Fibroblast of gingiva (primary cell): Measurements from ENCODE around the gene C1orf210.

Source experiments
- DNase-seq: peaks from one replicate; pipeline ENCODE4 v3.0.0-alpha.2; 2011; ENCODE audit warnings: low read depth

Gene C1orf210

DNA sequence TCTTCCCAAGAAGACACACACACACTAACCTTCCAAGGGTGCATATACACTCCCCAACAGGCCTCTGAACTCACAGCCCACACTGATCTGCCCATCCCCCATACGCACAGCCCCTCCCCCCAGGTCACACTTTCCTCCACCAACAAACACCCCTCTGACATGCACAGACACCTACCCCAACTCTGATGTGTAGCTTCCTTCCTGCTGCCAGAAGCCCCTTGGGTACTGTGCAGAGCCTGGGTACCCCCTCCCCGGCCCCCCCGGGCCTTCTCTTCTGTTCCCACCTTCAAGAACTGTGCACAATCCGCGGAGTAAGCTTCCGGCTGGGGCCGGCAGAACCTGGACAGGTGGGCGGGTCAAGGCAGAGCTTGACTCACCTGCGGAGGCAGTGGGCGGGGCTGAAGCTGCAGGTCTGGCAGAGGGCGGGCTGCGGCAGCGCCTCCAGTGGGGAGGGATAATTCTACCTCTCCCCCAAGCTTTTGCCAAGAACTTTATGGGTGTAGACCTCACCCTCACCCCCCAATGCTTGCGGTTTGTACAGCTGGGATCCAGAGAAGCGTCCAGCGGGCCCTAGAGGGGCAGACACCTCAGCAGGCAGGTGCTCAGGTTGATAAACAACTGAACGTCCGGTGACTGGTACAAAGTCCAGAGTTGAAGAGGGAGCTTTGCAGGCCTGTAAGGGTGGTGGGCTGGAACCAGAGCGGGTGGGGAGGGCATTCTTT, at the start of gene C1orf210:
Gene C1orf210 (minus strand): TSS at position 313 of the 722 bp plus-strand sequence. CDS start 2,311 bp downstream, outside the sequence.
- DNase-seq, result no peak

DNA sequence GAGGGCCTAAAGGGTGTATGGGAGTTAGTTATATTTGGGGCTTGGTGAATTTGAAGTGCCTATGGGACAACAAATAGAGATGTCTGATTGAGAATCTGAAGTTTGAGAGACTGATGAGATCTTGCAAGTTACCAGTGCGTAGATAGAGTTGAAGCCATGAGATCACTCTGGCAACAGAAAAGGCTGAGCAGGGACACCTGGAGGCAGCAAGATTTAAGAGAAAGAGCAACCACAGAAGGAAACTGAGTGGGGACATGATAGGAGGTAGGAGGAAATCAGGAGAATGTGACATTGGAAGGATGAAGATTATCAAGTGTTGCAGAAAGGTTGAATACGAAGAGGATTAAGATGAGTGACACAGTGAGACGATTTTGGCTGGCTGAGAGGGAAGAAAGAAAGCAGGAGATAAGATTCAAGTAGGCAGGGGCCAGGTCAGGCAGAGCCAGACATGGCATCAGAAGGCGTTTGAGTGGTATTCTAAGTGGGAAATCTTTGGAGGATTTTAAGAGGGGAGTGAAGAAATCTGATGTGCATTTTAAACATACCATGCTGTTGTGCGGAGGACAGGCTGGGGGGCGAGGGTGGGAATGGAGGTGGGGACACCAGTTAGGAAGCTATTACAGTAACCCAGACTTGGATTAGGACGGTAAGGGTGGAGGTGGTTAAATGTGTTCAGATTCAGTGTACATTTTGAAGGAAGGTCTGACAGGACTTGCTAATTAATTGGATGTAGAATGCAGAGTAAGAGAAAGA, 49.2 kb upstream of the C1orf210 start:
- DNase-seq, result no peak

DNA sequence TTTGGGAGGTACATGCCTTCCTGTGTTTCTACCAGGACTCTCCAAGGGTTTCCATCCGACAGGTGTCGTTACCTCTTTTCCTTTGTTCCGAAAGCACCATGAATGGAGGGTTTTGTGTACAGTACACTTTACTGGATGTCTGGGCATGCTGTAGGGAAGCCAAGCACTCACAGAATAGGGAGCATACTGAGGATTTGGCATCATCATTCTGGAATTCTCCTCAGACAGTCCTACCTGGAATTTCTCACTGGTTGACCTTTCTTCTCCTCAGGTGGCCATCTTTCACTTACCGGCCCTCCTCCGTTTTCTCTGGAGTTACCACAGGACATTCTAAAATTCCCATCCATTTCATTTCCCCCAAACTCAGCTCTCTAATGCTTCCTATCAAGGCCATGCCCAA, 46.3 kb upstream of the C1orf210 start:
- no peak for DNase-seq

DNA sequence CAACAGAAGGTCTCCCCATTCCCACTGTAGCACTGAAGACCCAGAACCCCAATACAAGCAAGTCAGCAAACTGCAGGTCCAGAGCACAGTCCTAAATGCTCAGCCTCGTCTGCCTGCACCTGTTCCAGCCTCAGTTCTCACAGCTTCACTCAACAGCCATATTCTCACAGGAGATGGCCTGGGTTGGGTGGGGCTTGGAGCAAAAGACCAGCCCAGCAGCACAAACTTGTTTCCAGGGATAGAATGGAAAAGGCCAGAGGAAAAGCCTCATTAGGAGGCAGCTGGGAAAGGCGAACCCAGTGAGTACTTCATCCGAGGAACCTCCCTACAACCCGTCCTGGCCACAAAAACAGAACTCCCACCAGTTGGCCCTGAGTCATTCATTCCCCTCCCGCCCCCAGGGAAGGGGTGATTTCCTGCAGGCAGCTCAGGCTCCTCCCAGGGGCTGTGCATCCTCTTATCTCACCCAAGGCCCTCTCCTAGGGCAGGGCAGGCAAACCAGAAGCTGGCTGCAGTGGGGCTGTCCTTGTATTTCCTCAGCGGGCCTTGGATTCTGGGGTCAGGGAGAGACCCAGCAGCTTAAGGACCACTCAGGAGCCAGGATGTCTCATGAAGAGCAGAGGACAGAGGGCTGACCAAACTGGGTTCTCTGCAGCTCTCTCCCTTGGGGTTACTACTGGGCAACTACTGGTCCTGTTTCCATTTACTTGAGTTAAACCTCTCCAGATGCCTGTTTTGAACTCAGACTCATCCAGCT, 44.8 kb upstream of the C1orf210 start:
- peak; percentile 45 for DNase-seq

DNA sequence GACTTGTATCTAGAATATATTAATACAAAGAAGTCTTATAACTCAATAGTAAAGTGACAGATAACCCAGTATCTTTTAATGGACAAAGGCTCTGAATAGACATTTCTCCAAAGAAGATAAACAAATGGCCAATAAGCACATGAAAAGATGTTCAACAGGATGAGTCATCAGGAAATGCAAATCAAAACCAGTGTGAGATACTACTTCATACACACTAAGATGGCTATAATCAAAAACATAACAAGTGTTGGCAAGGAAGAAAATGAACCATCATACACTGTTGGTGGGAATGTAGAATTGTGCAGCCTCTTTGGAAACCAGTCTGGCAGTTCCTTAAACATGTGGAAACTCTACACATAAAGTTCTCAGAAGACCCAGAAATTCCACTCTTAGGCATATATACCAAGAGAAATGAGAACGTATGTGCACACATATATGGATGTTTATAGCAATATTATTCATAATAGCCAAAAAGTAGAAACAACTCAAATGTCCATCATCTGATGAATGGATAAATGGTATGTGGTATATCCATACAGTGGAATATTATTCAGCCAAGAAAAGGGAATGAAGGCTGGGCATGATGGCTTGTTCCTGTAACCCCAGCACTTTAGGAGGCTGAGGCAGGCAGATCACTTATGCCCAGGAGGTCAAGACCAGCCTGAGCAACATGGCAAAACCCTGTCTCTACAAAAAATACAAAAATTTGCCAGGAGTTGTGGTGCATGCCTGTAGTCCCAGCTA, 42.3 kb upstream of the C1orf210 start:
- DNase-seq, result peak; percentile 84

DNA sequence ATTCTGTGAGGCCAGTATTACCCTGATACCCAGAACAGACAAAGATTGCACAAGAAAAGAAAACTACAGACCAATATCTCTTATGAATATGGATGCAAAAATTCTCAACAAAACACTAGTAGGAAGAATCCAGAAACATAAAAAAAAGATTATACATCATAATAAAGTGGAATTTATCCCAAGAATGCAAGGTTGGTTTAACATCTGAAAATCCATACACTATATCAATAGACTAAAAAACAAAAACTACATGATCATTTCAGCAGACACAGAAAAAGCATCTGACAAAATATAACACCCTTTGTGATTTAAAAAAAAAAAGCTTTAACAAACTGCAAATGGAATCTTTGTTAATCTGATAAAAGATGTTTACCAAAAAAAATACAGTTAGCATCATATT, 40.0 kb upstream of the C1orf210 start:
- DNase-seq, result no peak

DNA sequence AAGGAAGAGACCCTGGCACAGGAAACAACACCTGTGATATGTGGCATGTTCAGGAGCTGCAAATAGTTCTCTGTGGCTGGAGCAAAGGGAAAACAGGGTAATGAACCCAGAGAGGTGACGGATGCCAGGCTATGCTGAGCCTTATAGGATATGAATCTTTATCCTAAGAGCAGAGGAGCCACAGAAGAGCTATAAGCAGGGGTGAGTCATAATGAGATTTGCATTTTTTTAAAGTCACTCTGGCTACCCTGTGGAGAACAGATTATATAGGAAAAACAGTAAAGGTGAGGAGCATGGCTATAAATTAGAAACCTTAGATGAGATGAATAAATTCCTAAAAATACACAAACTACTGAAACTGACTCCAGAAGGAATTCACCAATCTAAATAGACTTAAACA, 39.4 kb upstream of the C1orf210 start:
- no peak for DNase-seq

DNA sequence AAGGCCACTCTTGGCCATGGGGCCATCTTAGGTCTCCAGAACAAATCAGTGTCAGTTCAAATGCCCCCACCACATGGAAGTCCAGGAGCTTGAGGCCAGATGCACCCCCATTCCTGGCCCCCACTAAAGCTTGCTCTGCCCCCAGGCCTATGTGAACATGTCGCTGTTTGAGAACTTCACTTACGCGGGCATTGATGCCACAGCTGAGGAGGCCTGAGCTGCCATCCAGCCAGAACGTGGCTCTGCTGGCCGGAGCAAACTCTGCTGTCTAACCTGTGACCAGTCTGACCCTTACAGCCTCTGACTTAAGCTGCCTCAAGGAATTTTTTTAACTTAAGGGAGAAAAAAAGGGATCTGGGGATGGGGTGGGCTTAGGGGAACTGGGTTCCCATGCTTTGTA, 37.1 kb upstream of the C1orf210 start:
- DNase-seq, result no peak

DNA sequence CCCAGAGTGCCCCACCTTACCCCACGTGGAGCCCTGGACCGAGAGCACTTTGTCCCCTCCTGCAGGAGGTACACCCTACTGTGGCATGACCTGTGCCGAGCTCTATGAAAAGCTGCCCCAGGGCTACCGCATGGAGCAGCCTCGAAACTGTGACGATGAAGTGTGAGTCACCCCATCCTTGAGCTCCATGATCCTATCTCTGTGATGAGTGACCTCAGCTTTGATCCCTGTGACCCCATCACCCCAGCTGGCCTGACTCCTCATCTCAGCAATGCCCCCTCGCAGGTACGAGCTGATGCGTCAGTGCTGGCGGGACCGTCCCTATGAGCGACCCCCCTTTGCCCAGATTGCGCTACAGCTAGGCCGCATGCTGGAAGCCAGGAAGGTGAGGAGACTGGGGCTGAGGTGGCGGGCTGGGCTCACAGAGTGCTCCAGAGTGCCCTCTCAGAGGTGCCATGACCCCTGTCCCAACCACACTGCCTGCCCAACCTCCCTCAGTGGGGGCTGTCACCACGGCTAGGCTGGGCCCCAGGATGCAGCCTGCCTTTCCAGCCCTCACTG, 36.0 kb upstream of the C1orf210 start:
- no peak for DNase-seq

DNA sequence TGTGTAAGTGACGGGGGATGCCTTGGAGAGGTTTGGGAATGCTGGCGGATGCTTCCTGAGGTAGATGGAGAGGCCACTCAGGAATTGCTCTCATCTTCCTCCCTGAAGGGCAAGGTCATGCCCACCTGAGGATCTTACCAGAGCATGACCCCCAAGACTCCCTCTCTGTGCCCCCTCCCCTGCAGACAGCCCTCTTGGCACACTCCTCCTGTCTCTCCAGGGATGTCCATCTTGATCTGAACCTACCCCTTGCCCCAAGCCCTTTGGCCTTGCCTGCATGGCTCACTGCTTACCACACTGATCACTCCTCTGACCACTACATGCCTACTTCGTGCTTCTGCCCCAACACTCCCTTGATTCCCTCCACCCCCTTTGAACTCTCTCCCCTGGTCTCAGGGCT, 34.4 kb upstream of the C1orf210 start:
- no peak for DNase-seq

DNA sequence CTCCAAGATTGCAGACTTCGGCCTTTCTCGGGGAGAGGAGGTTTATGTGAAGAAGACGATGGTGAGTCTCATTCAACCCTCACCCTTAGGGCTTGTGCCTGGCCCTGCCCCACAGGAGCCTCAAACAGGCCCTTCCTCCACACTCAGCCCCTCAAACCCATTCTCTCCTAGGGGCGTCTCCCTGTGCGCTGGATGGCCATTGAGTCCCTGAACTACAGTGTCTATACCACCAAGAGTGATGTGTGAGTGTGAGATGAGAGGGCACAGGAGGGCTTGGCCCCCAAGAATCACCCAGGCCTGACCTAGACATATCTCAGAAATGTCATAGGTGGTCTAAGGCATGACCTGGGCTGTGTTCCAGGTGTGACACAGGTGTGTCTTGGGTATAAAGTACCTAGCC, 33.9 kb upstream of the C1orf210 start:
- no peak for DNase-seq

DNA sequence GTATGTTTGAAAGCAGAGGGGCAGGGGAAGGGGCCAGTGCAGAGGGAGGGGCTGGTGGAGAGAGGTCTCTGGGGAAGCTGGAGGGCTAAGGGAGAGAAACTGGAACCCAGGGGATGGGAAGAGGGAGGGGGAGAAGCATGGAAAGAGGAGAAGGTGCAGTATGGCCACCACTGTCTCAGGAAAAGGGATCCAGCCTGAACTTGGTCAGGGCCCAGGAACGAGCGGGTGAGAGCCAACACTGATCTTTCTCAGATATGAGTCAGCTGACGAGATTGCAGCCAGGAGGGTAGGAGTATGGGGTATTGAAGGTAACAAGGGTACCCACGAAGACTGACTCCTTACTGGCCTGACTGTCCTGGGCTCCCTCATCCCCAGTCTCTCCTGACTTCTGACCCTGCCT, 33.5 kb upstream of the C1orf210 start:
- DNase-seq, result no peak

DNA sequence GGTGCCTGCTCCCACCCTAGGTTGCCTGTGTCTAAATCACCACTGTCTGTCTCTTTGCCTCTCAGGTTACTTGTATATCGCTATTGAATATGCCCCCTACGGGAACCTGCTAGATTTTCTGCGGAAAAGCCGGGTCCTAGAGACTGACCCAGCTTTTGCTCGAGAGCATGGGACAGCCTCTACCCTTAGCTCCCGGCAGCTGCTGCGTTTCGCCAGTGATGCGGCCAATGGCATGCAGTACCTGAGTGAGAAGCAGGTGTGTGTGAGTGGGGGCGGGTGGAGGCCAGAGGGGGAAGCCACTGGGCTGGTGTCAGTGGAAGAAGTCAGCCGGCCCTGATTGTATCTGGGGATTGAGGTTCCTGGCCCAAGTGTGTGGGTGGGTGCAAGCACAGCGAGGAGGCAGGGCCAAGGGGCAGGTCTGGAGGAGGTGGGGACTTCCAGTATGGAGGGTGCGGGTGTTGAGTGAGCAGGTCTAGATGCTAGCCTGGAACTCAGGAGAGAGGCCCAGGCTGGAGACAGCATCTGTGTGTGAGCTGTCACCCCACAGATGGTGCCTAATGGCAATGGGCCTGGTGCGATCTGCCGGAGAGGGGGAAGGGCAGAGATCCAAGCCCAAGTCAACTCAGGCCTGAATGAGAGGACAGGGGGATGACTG, 32.6 kb upstream of the C1orf210 start:
- no peak for DNase-seq

DNA sequence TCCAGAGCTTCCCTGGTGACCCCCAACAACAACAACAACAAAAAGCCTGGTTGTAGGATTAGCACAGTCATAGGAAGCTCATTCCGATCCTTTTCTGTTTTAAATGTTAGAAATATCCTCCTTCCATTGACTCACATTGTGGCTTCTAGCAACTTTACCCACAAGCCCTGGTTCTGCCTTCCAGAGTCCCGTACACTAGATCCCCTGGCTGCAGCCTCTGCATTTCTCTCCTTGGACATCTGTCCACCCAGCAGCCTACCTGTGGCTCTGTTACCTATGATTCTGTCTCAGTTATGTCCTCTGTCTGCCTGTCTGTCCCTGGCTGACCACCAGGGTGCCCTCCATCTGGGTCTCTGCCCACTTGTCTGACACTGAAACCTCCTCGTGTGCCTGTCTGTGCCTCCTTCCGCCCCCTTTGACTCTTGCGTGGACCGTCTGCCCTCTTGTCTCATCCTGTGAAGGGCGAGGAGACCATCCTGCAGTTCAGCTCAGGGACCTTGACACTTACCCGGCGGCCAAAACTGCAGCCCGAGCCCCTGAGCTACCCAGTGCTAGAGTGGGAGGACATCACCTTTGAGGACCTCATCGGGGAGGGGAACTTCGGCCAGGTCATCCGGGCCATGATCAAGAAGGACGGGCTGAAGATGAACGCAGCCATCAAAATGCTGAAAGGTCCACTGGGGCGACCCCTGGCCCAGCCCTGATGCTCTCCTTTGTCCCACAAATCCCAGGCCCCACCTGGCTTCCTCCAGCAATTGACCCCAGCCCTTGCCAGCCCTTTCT, 31.5 kb upstream of the C1orf210 start:
- DNase-seq, result no peak

DNA sequence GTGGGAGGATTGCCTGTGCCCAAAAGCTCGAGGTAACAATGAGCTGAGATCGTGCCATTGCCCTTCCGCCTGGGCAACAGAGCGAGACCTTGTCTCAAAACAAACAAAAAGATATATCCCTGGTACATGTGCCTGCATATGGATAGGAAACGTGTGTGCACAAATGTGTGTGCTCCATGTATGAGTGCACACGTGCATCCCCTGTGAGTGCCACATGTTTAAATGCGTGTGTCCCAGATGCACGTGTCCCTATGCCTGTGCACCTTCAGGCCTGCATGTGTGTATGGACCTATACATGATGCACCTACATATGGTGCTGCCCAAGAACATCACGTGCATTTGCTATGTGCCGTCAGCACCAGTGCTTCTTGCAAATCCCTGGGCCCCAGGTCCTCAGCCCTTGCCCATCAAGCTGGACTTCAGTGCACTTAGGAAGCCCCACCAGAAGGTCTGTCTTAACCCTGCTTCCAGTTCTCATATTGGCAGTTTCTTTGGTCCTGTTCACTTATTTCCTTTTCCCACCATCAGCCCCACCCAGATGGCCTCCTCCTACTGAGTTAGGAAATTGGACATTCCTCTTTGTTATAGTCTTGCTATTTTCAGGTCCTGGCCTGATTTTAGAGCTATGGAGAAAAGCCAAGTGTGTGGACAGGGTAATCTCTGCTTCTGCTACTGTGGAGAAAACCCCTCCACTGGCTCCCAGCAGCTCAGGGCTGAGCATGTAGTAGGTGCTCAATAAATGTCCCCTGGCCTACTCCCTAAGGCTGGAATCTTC, 30.8 kb upstream of the C1orf210 start:
- no peak for DNase-seq

DNA sequence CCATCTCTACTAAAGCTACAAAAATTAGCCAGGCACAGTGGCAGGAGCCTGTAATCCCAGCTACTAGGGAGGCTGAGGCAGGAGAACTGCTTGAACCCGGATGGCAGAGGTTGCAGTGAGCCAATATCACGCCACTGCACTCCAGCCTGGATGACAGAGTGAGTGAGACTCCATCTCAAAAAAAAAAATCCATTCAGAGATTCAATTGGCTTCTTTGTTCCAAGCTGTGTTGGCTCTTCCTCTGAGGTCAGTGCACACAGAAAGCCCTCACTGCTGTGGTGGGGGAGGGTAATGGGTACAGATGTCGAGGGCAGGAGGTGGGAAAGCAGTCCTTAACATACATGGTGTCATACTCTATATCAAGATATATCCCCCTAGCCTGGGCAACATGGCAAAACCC, 30.1 kb upstream of the C1orf210 start:
- DNase-seq, result no peak

DNA sequence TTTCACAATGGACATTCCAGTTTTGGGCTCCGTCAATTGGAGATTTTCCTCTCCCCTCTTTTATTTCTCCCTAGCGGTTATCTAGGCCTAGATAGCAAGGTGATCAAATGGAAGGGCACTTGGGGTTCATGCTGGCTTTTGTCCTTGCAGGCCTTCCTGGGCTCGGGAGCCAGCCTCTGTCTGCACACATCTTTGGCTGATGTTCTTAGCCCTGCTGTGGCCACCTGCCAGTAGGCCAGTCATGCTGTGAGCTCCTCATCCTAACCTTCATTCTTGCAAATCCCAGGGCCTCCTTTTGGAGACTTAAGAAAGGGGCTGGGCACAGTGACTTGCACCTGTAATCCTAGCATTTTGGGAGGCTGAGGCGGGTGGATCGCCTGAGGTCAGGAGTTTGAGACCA, 28.9 kb upstream of the C1orf210 start:
- no peak for DNase-seq

DNA sequence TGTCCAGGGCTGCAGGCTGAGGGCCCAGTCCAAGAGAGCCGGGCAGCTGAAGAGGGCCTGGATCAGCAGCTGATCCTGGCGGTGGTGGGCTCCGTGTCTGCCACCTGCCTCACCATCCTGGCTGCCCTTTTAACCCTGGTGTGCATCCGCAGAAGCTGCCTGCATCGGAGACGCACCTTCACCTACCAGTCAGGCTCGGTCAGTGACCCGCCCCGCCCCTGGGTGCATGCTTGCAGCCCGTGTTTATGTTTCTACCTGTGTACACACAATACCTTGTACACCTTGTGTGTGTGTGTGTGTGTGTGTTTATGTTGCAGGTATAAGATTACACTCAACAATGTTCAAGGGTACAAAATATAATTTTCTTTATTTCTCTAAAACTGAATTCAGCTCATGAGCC, 28.4 kb upstream of the C1orf210 start:
- DNase-seq, result no peak

DNA sequence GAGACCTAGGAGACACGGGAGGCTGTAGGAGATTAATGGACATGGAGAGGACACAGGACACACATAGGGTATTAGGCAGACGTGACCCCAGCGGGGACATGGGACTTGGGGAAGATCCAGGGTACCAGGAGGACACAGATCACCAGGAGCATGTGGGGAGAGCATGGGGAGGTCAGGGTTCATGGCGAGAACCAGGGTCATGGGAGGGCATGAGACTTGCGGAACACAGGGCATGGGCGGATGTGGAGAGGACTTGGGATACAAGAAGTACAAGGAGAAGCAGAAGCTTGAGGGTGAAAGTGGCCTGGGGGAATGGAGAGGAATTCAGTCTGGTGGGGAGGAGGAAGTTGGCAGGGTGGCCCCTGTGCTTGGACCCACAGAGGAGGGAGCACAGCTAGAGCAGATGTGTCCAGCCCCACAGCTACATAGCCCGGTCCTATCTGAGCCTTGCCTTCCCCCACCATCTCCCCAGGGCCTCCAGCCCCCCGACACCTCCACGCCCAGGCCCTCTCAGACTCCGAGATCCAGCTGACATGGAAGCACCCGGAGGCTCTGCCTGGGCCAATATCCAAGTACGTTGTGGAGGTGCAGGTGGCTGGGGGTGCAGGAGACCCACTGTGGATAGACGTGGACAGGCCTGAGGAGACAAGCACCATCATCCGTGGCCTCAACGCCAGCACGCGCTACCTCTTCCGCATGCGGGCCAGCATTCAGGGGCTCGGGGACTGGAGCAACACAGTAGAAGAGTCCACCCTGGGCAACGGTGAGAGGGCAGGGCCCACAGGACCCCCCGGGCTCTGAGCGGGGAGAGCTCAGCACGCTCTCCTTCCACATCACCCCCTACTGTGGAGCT, 27.5 kb upstream of the C1orf210 start:
- DNase-seq, result no peak
